ENCODE measurements around the gene CACHD1. TPM values are rescaled to one million over a fixed set of nuclear protein-coding genes. Genes with fewer than 3 reads are reported as not detected.

CACHD1 gene
- total RNA-seq, 1 donor from 2014 or later: 32.0 TPM

- Histone ChIP-seq H3K27ac (no peak overlapping the region), H3K36me3 (no peaks in the 10 kb centered on the region), H3K27me3 (ENCODE audit: low read depth) (no peaks in the 10 kb centered on the region), H3K4me1 (peaks cover 29% of the 10 kb centered on the region), H3K4me3 (no peak overlapping the region), H3K9me3 (no peaks in the 10 kb centered on the region)
- ATAC-seq: no peak
- no peak for DNase-seq
- intact Hi-C loops (cut with DNase I): no loop called here
- no peak for TF ChIP-seq CTCF (IDR thresholded peaks at IDR 0.05)
These were observed 52.8 kb downstream of the CACHD1 start for GRCh38 chr1:64522740-64523139.

GRCh38 chr1:64523413-64524337 lies 53.7 kb downstream of the CACHD1 start:
- no peak overlapping the region for H3K27ac ChIP-seq
- intact Hi-C loops (cut with DNase I): no loop called here
- H3K9me3 ChIP-seq: no peaks in the 10 kb centered on the region
- no peaks in the 10 kb centered on the region for H3K36me3 ChIP-seq
- peaks cover 29% of the 10 kb centered on the region for H3K4me1 ChIP-seq
- no peak overlapping the region for H3K4me3 ChIP-seq
- H3K27me3 ChIP-seq (ENCODE audit: low read depth): no peaks in the 10 kb centered on the region
- TF ChIP-seq CTCF (IDR thresholded peaks at IDR 0.05): no peak
- no peak for DNase-seq
- ATAC-seq: no peak

GRCh38 chr1:64524614-64525013 lies 54.7 kb downstream of the CACHD1 start:
- DNase-seq (no peak), ATAC-seq (no peak)
- peaks cover 21% of the 10 kb centered on the region for H3K4me1 ChIP-seq
- no peak for TF ChIP-seq CTCF (IDR thresholded peaks at IDR 0.05)
- intact Hi-C loops (cut with DNase I): no loop called here
- H3K36me3 ChIP-seq: no peaks in the 10 kb centered on the region
- H3K9me3 ChIP-seq: no peaks in the 10 kb centered on the region
- no peak overlapping the region for H3K27ac ChIP-seq
- no peak overlapping the region for H3K4me3 ChIP-seq
- H3K27me3 ChIP-seq (ENCODE audit: low read depth): no peaks in the 10 kb centered on the region

- no peak for DNase-seq
- no peaks in the 10 kb centered on the region for H3K36me3 ChIP-seq
- no peak for ATAC-seq
- intact Hi-C loops (cut with DNase I): no loop called here
- peaks cover 21% of the 10 kb centered on the region for H3K4me1 ChIP-seq
- no peak for TF ChIP-seq CTCF (IDR thresholded peaks at IDR 0.05)
- H3K27me3 ChIP-seq (ENCODE audit: low read depth): no peaks in the 10 kb centered on the region
- H3K9me3 ChIP-seq: no peaks in the 10 kb centered on the region
- no peak overlapping the region for H3K27ac ChIP-seq
- no peak overlapping the region for H3K4me3 ChIP-seq
These were observed 55.3 kb downstream of the CACHD1 start for GRCh38 chr1:64525116-64525686.

GRCh38 chr1:64526312-64526711 lies 56.4 kb downstream of the CACHD1 start:
- Histone ChIP-seq H3K27me3 (ENCODE audit: low read depth) (no peaks in the 10 kb centered on the region), H3K4me1 (peaks cover 21% of the 10 kb centered on the region), H3K36me3 (no peaks in the 10 kb centered on the region), H3K27ac (no peak overlapping the region), H3K9me3 (no peaks in the 10 kb centered on the region), H3K4me3 (no peak overlapping the region)
- ATAC-seq: peak in 1 of 2 donors; percentile 68
- no peak for TF ChIP-seq CTCF (IDR thresholded peaks at IDR 0.05)
- DNase-seq: no peak
- intact Hi-C loops (cut with DNase I): no loop called here
